HEK293 (cell line): ENCODE data around the gene MSRB1.
"Not testable (repeated sequence)": the region's sequence is repeated elsewhere in the genome, so short reads cannot be mapped to it uniquely, and the experiment has no call there.

Source experiments
- CTCF ChIA-PET: fragments of 350-600 bp; formaldehyde crosslinking; extraction: SDS; loops from one replicate; lab custom pipeline; 2021; ENCODE audit warnings: antibody characterized with exemption; lab: Yijun Ruan, JAX
- POLR2A ChIA-PET: fragments of 300-600 bp; formaldehyde crosslinking; extraction: SDS; loops from one replicate; lab custom pipeline; 2020; ENCODE audit warnings: antibody characterized with exemption, inconsistent platforms; lab: Yijun Ruan, JAX
- H3K27ac ChIP-seq: fragments of 200-500 bp; sonication (Bioruptor generic); 2 replicates; pipeline ENCODE4 v1.5.1; 2014; ENCODE audit warnings: low read depth, low read length, control low read depth, inconsistent platforms; ENCODE audit errors: extremely low read depth
- H3K36me3 ChIP-seq, 2 experiments: fragments of 200-500 bp in 1 of 2; sonication (Bioruptor generic) in 1 of 2; 1 replicate in 1 of 2; 2 replicates in 1 of 2; pipeline ENCODE4 v1.5.1; 2014 to 2017; ENCODE audit warnings: inconsistent platforms in 2 of 2, low read length in 2 of 2; ENCODE audit not compliant: control insufficient read depth in 2 of 2, insufficient read depth in 1 of 2
- H3K4me1 ChIP-seq: fragments of 200-500 bp; sonication (Bioruptor generic); 2 replicates; pipeline ENCODE4 v1.5.1; 2014; ENCODE audit warnings: mild to moderate bottlenecking, low read length, inconsistent platforms; ENCODE audit not compliant: control insufficient read depth, insufficient read depth
- H3K4me3 ChIP-seq: 2 replicates; pipeline ENCODE4 v1.5.1; 2011; ENCODE audit warnings: low read depth, mild to moderate bottlenecking, control low read depth, low read length, moderate library complexity
- H3K9me3 ChIP-seq: fragments of 200-500 bp; sonication (Bioruptor generic); 2 replicates; pipeline ENCODE4 v1.5.1; 2014; ENCODE audit warnings: low read depth, low read length, inconsistent platforms; ENCODE audit not compliant: control insufficient read depth, insufficient read depth
- BCL11B ChIP-seq: fragments of 450-650 bp; formaldehyde crosslinking; IDR thresholded peaks from 2 replicates; pipeline ENCODE4 v1.5.1; 2016; ENCODE audit warnings: low read depth, missing biosample characterization, missing genetic modification characterization
- EGR2 ChIP-seq: fragments of 450-650 bp; formaldehyde crosslinking; IDR thresholded peaks from 2 replicates; pipeline ENCODE4 v1.5.1; 2016; ENCODE audit warnings: low read depth, missing biosample characterization, missing genetic modification characterization
- GLIS1 ChIP-seq: fragments of 450-650 bp; formaldehyde crosslinking; IDR thresholded peaks from 2 replicates; pipeline ENCODE4 v1.5.1; 2016; ENCODE audit warnings: missing biosample characterization, missing genetic modification characterization
- KLF10 ChIP-seq: fragments of 450-650 bp; IDR thresholded peaks from 2 replicates; pipeline ENCODE4 v1.5.1; 2018; ENCODE audit warnings: missing biosample characterization, mild to moderate bottlenecking, missing genetic modification characterization
- KLF7 ChIP-seq: fragments of 450-650 bp; formaldehyde crosslinking; IDR thresholded peaks from 2 replicates; pipeline ENCODE4 v1.5.1; 2016; ENCODE audit warnings: missing biosample characterization, missing genetic modification characterization, borderline replicate concordance
- REST ChIP-seq: fragments of 450-650 bp; formaldehyde crosslinking; IDR thresholded peaks from 2 replicates; pipeline ENCODE4 v1.5.1; 2016; ENCODE audit warnings: missing biosample characterization, missing genetic modification characterization
- SETDB1 ChIP-seq: IDR thresholded peaks from one replicate; pipeline ENCODE4 v1.6.1; 2017; ENCODE audit warnings: mild to moderate bottlenecking, low read length, moderate library complexity, mixed read lengths; ENCODE audit not compliant: insufficient read length
- ZFHX2 ChIP-seq: fragments of 450-650 bp; formaldehyde crosslinking; conservative IDR thresholded peaks from 2 replicates; pipeline ENCODE4 v1.5.1; 2016; ENCODE audit warnings: missing biosample characterization, missing genetic modification characterization
- ZNF2 ChIP-seq: fragments of 450-650 bp; formaldehyde crosslinking; IDR thresholded peaks from 2 replicates; pipeline ENCODE4 v1.5.1; 2016; ENCODE audit warnings: missing biosample characterization, missing genetic modification characterization
- ZNF223 ChIP-seq: fragments of 450-650 bp; formaldehyde crosslinking; IDR thresholded peaks from 2 replicates; pipeline ENCODE4 v1.5.1; 2016; ENCODE audit warnings: missing biosample characterization, missing genetic modification characterization
- ZNF26 ChIP-seq: fragments of 450-650 bp; formaldehyde crosslinking; IDR thresholded peaks from 2 replicates; pipeline ENCODE4 v1.5.1; 2016; ENCODE audit warnings: missing biosample characterization, missing genetic modification characterization
- ZNF274 ChIP-seq, 2 experiments: fragments of 200-500 bp in 1 of 2; fragments of 450-650 bp in 1 of 2; sonication (Bioruptor generic) in 1 of 2; formaldehyde crosslinking in 1 of 2; IDR thresholded peaks; 2 replicates each; pipeline versions ENCODE4 v1.5.1 to v1.6.1; 2014 to 2016; ENCODE audit warnings: borderline replicate concordance in 1 of 2, inconsistent platforms in 1 of 2, low read length in 1 of 2, missing biosample characterization in 1 of 2, missing genetic modification characterization in 1 of 2
- ZNF324 ChIP-seq: fragments of 450-650 bp; formaldehyde crosslinking; IDR thresholded peaks from 2 replicates; pipeline ENCODE4 v1.5.1; 2016; ENCODE audit warnings: missing biosample characterization, missing genetic modification characterization
- ZNF404 ChIP-seq: fragments of 450-650 bp; formaldehyde crosslinking; IDR thresholded peaks from 2 replicates; pipeline ENCODE4 v1.5.1; 2017; ENCODE audit warnings: missing biosample characterization, missing genetic modification characterization
- ZNF544 ChIP-seq: fragments of 450-650 bp; formaldehyde crosslinking; IDR thresholded peaks from 2 replicates; pipeline ENCODE4 v1.5.0; 2017; ENCODE audit warnings: missing biosample characterization, missing genetic modification characterization
- ZNF555 ChIP-seq: fragments of 450-650 bp; formaldehyde crosslinking; conservative IDR thresholded peaks from 2 replicates; pipeline ENCODE4 v1.5.1; 2017; ENCODE audit warnings: missing biosample characterization, mild to moderate bottlenecking, missing genetic modification characterization, inconsistent platforms
- ZNF707 ChIP-seq: fragments of 450-650 bp; formaldehyde crosslinking; IDR thresholded peaks from 2 replicates; pipeline ENCODE4 v1.5.1; 2016; ENCODE audit warnings: missing biosample characterization, missing genetic modification characterization
- ZSCAN16 ChIP-seq: fragments of 450-650 bp; formaldehyde crosslinking; IDR thresholded peaks from 2 replicates; pipeline ENCODE4 v1.5.1; 2016; ENCODE audit warnings: missing biosample characterization, missing genetic modification characterization
- TF ChIP-seq, protein P1 (sequence below): IDR thresholded peaks from 2 replicates; pipeline ENCODE4 v1.6.1; 2011; ENCODE audit warnings: mild to moderate bottlenecking, low read depth, low read length, borderline replicate concordance
- TF ChIP-seq, protein P2 (sequence below): fragments of 450-650 bp; formaldehyde crosslinking; IDR thresholded peaks from 2 replicates; pipeline ENCODE4 v1.5.1; 2017; ENCODE audit warnings: missing biosample characterization, missing genetic modification characterization

The MSRB1 gene

DNA sequence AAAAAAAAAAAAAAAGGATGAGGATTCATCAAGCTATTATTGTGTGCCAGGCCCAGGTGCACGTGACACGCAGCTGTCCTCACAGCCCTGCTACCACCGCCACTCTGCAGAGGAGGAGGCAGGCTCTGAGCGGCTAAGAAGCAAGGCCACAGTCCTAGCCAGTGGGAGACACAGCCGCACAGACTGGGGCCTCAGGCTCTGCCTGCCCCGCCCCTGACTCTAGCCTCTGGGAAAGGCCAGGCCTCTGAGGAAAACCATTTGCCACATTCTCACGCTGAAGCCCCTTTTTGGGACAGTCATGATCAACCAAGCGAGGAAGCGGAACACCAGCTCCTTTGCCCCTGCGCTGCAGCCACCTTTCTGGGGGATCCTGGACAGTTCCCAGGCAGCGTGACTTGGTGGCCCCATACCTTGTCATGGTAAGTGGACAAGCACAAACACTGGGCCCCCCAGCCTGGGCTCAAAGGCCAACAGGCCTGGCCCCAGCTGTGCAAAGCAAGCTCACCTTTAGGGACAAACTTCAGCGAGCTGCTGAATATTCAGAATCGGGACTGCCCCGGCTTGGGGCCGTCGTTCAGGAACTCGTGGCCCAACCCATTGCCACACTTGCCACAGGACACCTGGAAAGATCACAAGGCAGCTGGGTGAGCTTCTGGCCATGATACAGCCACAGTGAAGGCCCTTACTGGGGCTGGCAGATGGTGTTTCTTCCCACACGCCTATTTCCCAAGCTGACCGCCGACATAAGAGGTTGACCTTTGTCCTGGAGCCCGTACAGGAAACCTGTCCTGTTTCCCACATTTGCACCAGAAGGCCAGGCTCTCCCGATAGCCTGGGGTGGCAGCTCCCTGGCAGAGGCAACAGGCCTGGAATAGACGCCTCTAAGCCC is 2.5 kb downstream of the MSRB1 start (continued):
- TF ChIP-seq REST (tag by site-specific recombination) = no peak
- TF ChIP-seq ZNF555 (tag by site-specific recombination) = no peak
- TF ChIP-seq ZNF2 (tag by site-specific recombination) = no peak
- no peak for TF ChIP-seq ZNF707 (tag by site-specific recombination)
- TF ChIP-seq GLIS1 = no peak

- ChIA-PET POLR2A (interaction anchor here (0.7 to 1.9 kb wide), 3 partner anchors 16 to 538 kb away, joined by 4 to 7 read pairs (median 5); partner anchors contain the start of gene RPS2), CTCF (interaction anchor here (0.7 to 2.6 kb wide), 3 partner anchors 11 to 74 kb away, joined by 3 to 19 read pairs (median 3); no protein-coding TSS in a partner anchor)
- not testable (repeated sequence) for H3K9me3 ChIP-seq, H3K4me1 ChIP-seq, H3K27ac ChIP-seq, H3K4me3 ChIP-seq
- peaks cover 0 to 38% of the 10 kb centered on the region in 2 experiments; a peak in 2 of 3 replicates for H3K36me3 ChIP-seq
These were observed 3.2 kb downstream of the MSRB1 start for GRCh38 chr16:1939833-1940232.

DNA sequence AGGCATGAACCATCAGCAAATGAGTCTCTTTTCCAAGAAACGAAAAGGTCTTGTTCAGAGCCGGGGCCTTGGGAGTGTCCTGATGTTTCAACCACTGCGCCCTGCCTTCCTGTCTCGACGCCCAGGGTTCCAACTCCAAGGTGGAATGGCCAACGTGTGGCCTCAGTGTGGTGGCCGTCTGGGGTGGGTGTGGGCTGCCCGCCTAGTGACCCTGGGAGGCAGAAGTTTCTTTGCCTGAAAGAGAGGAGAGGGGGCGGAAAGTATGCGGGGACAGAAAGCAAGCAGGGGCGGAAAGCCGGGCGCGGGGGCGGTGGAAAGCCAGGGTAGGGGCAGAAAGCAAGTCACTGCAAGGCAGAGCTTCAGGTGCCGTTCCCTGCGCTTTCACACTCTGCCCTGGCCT is 4.1 kb downstream of the MSRB1 start:
- Histone ChIP-seq H3K4me3 (no peak overlapping the region), H3K4me1 (no peaks in the 10 kb centered on the region; the same call in 1 of the 2 replicates), H3K36me3 (peaks cover 0 to 38% of the 10 kb centered on the region in 2 experiments; a peak in 2 of 3 replicates), H3K9me3 (no peaks in the 10 kb centered on the region), H3K27ac (no peak overlapping the region)
- no peak for TF ChIP-seq ZNF544 (tag by site-specific recombination)
- TF ChIP-seq EGR2 (tag by site-specific recombination) = peak; percentile 89
- TF ChIP-seq ZFHX2 = peak; percentile 83
- CTCF ChIA-PET = no interaction called here
- POLR2A ChIA-PET = interaction anchor here (0.6 to 1.7 kb wide), 3 partner anchors 26 to 249 kb away, joined by 3 to 7 read pairs (median 6); partner anchors contain the start of gene RPS2

- Histone ChIP-seq H3K4me1 (no peaks in the 10 kb centered on the region; the same call in 1 of the 2 replicates), H3K4me3 (no peak overlapping the region), H3K27ac (no peak overlapping the region), H3K36me3 (peaks cover 0 to 38% of the 10 kb centered on the region in 2 experiments; a peak in 2 of 3 replicates), H3K9me3 (no peaks in the 10 kb centered on the region)
- POLR2A ChIA-PET = interaction anchor here (0.6 kb wide), 1 partner anchor 249 kb away, joined by 6 read pairs; no protein-coding TSS in a partner anchor
- CTCF ChIA-PET = no interaction called here
- no peak for TF ChIP-seq BCL11B (tag by site-specific recombination)
- no peak for TF ChIP-seq ZNF26 (tag by site-specific recombination)
- no peak for TF ChIP-seq ZNF324
- TF ChIP-seq, protein P1, sequence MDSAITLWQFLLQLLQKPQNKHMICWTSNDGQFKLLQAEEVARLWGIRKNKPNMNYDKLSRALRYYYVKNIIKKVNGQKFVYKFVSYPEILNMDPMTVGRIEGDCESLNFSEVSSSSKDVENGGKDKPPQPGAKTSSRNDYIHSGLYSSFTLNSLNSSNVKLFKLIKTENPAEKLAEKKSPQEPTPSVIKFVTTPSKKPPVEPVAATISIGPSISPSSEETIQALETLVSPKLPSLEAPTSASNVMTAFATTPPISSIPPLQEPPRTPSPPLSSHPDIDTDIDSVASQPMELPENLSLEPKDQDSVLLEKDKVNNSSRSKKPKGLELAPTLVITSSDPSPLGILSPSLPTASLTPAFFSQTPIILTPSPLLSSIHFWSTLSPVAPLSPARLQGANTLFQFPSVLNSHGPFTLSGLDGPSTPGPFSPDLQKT = no peak
- no peak for TF ChIP-seq ZFHX2
- no peak for TF ChIP-seq KLF7 (tag by site-specific recombination)
- TF ChIP-seq ZSCAN16 (tag by site-specific recombination) = no peak
- no peak for TF ChIP-seq ZNF274 (IDR thresholded peaks at IDR 0.05; ENCODE audit: low read length)
- no peak for TF ChIP-seq ZNF274 (tag by site-specific recombination; IDR thresholded peaks at IDR 0.05; ENCODE audit: borderline replicate concordance)
- TF ChIP-seq KLF10 (tag by site-specific recombination) = no peak
- TF ChIP-seq ZNF223 (tag by site-specific recombination) = no peak
- no peak for TF ChIP-seq SETDB1
- no peak for TF ChIP-seq ZNF404 (tag by site-specific recombination)
- TF ChIP-seq, protein P2, sequence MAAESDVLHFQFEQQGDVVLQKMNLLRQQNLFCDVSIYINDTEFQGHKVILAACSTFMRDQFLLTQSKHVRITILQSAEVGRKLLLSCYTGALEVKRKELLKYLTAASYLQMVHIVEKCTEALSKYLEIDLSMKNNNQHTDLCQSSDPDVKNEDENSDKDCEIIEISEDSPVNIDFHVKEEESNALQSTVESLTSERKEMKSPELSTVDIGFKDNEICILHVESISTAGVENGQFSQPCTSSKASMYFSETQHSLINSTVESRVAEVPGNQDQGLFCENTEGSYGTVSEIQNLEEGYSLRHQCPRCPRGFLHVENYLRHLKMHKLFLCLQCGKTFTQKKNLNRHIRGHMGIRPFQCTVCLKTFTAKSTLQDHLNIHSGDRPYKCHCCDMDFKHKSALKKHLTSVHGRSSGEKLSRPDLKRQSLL (tag by site-specific recombination) = no peak
These were observed 4.7 kb downstream of the MSRB1 start for GRCh38 chr16:1938316-1938715.
